ENCODE data around the gene NCKAP1.

DNA sequence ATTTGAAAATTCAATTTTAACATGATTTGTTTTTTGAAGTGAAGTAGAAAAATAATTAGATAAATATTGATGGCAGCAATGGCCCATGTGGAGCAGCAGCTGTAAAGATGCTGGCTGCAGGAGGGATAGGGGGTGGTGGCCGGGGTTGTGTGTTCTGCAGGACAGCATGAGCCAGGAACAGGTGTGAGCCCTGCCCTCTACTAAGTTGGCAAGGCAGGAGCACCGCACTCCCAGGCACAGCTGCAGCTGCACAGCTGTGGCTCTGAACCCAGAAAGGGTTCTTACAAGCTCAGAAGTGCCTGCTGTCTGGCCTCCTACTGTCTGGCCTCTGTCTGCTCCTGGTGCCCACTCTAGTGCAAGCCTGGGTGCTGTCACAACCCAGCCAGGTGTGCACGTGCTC, 30.3 kb upstream of the NCKAP1 start:
- TF ChIP-seq, protein P1, sequence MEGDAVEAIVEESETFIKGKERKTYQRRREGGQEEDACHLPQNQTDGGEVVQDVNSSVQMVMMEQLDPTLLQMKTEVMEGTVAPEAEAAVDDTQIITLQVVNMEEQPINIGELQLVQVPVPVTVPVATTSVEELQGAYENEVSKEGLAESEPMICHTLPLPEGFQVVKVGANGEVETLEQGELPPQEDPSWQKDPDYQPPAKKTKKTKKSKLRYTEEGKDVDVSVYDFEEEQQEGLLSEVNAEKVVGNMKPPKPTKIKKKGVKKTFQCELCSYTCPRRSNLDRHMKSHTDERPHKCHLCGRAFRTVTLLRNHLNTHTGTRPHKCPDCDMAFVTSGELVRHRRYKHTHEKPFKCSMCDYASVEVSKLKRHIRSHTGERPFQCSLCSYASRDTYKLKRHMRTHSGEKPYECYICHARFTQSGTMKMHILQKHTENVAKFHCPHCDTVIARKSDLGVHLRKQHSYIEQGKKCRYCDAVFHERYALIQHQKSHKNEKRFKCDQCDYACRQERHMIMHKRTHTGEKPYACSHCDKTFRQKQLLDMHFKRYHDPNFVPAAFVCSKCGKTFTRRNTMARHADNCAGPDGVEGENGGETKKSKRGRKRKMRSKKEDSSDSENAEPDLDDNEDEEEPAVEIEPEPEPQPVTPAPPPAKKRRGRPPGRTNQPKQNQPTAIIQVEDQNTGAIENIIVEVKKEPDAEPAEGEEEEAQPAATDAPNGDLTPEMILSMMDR (IDR thresholded peaks at IDR 0.05), result no peak
- no peak for TF ChIP-seq POLR2A (IDR thresholded peaks at IDR 0.05)
- TF ChIP-seq EP300 (IDR thresholded peaks at IDR 0.05; ENCODE audit: low read depth), result no peak
- no peak for TF ChIP-seq POLR2AphosphoS5 (IDR thresholded peaks at IDR 0.05)

Data from transverse colon (tissue), 4 donors.